BLaER1 (cell line): ENCODE results near the gene SMG6.

Source experiments
- H3K27ac ChIP-seq: shearing (Covaris generic); formaldehyde crosslinking; 2 replicates; pipeline ENCODE4 v1.8.1; 2022
- H3K27me3 ChIP-seq: shearing (Covaris generic); formaldehyde crosslinking; 2 replicates; pipeline ENCODE4 v1.8.1; 2022
- H3K36me3 ChIP-seq: shearing (Covaris generic); formaldehyde crosslinking; 2 replicates; pipeline ENCODE4 v1.8.1; 2022
- H3K4me1 ChIP-seq: shearing (Covaris generic); formaldehyde crosslinking; 2 replicates; pipeline ENCODE4 v1.8.1; 2022
- H3K4me2 ChIP-seq: shearing (Covaris generic); formaldehyde crosslinking; 2 replicates; pipeline ENCODE4 v1.8.1; 2022
- H3K4me3 ChIP-seq: shearing (Covaris generic); formaldehyde crosslinking; 2 replicates; pipeline ENCODE4 v1.8.1; 2022
- H3K9ac ChIP-seq: shearing (Covaris generic); formaldehyde crosslinking; 2 replicates; pipeline ENCODE4 v1.8.1; 2022
- H3K9me3 ChIP-seq: shearing (Covaris generic); formaldehyde crosslinking; 2 replicates; pipeline ENCODE4 v1.8.1; 2022
- H4K20me1 ChIP-seq: shearing (Covaris generic); formaldehyde crosslinking; 2 replicates; pipeline ENCODE4 v1.8.1; 2022
- Cebpa-rat ChIP-seq: shearing (Covaris generic); IDR thresholded peaks from 2 replicates; pipeline ENCODE4 v1.8.1; 2022

SMG6 gene

GRCh38 chr17:2222301-2222700, 81.3 kb downstream of the SMG6 start:
- Histone ChIP-seq H3K9me3 (peaks cover 6% of the 10 kb centered on the region; the same call in 1 of the 2 replicates), H3K27me3 (no peaks in the 10 kb centered on the region), H3K4me1 (peaks cover 49% of the 10 kb centered on the region), H3K36me3 (peaks cover 39% of the 10 kb centered on the region), H3K27ac (no peak overlapping the region), H3K4me3 (no peak overlapping the region), H3K4me2 (peak overlapping the region; percentile 47), H3K9ac (no peak overlapping the region), H4K20me1 (peaks cover 15% of the 10 kb centered on the region)
- no peak for TF ChIP-seq Cebpa-rat

- Histone ChIP-seq H3K4me1 (peaks cover 80% of the 10 kb centered on the region), H3K9me3 (peaks cover 6% of the 10 kb centered on the region; the same call in 1 of the 2 replicates), H3K36me3 (peaks cover 26% of the 10 kb centered on the region), H3K27me3 (no peaks in the 10 kb centered on the region), H4K20me1 (peaks cover 7% of the 10 kb centered on the region; the same call in 1 of the 2 replicates), H3K4me2 (peak overlapping the region; percentile 48), H3K27ac (no peak overlapping the region), H3K9ac (no peak overlapping the region), H3K4me3 (no peak overlapping the region)
- no peak for TF ChIP-seq Cebpa-rat
These were observed 85.2 kb downstream of the SMG6 start for GRCh38 chr17:2218426-2218825.

DNA sequence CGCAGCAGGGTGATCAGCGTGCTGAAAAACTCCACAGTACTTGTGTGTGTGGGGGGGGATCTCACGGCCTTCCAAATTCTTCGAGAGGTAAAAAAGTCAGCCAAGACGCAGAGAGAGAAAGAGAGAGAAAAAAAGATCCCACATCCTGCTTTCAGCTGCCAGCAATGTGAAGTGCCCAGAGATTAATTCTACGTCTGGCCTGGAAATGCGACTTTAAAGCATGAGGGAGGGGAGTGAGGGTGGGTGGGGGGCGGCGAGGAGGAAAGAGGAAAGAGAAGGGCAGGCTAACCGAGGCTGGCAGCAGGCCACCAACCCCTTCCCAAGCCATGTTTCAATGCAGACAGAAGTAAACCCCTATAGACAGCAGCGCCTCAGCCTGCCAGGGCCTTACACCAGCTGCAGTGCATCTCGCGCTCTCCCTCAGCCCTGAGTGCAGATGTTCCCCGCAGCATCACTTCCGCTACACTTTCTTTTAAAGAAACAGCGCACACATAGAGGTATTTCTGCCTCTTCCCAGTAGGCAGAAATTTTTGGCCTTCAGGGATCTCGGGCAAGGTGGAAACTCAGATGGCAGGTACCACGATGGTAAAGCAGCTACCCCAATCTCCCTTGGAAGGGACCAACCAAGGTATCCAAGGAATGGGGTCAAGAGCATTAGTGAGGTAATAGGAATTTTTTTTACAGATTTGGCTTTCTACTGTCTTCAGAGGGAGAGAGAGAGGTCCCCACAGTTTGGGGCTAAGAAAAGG, 87.8 kb downstream of the SMG6 start:
- peaks cover 78% of the 10 kb centered on the region for H3K4me1 ChIP-seq
- TF ChIP-seq Cebpa-rat, result no peak
- H3K27ac ChIP-seq, result peak overlapping the region; percentile 84
- H3K4me2 ChIP-seq, result peak overlapping the region; percentile 81
- H3K36me3 ChIP-seq, result peaks cover 35% of the 10 kb centered on the region
- peak overlapping the region; percentile 39 for H3K9ac ChIP-seq
- no peaks in the 10 kb centered on the region for H4K20me1 ChIP-seq
- H3K27me3 ChIP-seq, result no peaks in the 10 kb centered on the region
- peak overlapping the region; percentile 53 for H3K4me3 ChIP-seq
- no peaks in the 10 kb centered on the region for H3K9me3 ChIP-seq

- TF ChIP-seq Cebpa-rat, result no peak
- peak overlapping the region; percentile 53 for H3K4me3 ChIP-seq
- H3K36me3 ChIP-seq, result peaks cover 38% of the 10 kb centered on the region
- peak overlapping the region; percentile 84 for H3K27ac ChIP-seq
- no peaks in the 10 kb centered on the region for H4K20me1 ChIP-seq
- peak overlapping the region; percentile 81 for H3K4me2 ChIP-seq
- H3K27me3 ChIP-seq, result no peaks in the 10 kb centered on the region
- H3K4me1 ChIP-seq, result peaks cover 78% of the 10 kb centered on the region
- no peaks in the 10 kb centered on the region for H3K9me3 ChIP-seq
- peak overlapping the region; percentile 39 for H3K9ac ChIP-seq
These were observed 88.5 kb downstream of the SMG6 start for GRCh38 chr17:2214929-2215615.

DNA sequence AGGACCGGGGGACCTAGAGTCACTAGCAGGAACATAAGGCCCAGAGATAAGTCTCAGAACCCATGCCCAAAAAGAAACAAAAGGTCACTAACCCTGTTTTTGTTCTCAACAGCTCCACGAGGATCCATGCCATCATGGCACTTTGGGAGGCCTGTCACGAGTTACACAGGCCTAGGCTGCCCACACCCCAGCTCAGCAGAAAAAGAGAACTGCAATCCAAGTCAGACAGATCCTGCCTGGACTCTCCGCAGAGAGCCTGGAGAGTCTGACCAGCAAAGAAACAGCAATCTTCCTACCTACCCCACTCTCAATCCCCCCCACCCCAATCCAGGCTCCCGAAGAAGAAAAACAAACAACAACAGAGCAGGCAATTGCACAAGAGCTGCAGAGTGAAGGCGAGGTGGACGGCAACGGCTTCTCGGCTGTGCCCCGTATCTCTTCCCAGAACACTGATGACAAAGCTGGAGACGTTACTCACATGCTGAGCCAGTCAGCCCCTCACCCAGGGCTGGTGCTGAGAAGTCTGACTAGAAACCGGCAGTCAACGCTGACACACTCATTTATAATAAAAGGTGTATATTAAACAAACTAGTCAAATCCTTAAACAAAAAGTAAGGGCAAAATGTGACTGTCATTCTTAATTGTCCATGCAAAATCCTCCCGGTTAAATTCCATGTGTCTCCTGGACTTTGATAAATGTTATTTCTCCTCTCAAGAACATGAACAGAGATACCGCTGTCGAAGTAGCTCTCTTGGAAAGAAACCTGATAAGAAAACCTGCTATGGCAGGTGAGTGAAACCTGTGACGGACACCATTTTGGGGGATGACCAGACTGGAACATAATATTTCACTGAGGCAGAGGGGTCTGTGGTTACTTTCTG, 89.3 kb downstream of the SMG6 start:
- Histone ChIP-seq H4K20me1 (no peaks in the 10 kb centered on the region), H3K27ac (peak overlapping the region; percentile 84), H3K9me3 (no peaks in the 10 kb centered on the region), H3K4me1 (peaks cover 75% of the 10 kb centered on the region), H3K4me3 (peak overlapping the region; percentile 53), H3K9ac (peak overlapping the region; percentile 39), H3K27me3 (no peaks in the 10 kb centered on the region), H3K4me2 (peak overlapping the region; percentile 81), H3K36me3 (peaks cover 40% of the 10 kb centered on the region)
- TF ChIP-seq Cebpa-rat, result no peak; the same call in 1 of the 2 replicates

- H3K4me3 ChIP-seq, result no peak overlapping the region
- peaks cover under 1% of the 10 kb centered on the region; the same call in 1 of the 2 replicates for H4K20me1 ChIP-seq
- H3K27ac ChIP-seq, result peak overlapping the region; percentile 84; the same call in 1 of the 2 replicates
- no peaks in the 10 kb centered on the region for H3K27me3 ChIP-seq
- H3K36me3 ChIP-seq, result peaks cover 44% of the 10 kb centered on the region
- H3K9me3 ChIP-seq, result no peaks in the 10 kb centered on the region
- peaks cover 67% of the 10 kb centered on the region for H3K4me1 ChIP-seq
- TF ChIP-seq Cebpa-rat, result no peak
- 0 out of 2 replicates have a peak overlapping the region, but pooled peaks have one; percentile 39 for H3K9ac ChIP-seq
- H3K4me2 ChIP-seq, result peak overlapping the region; percentile 81
These were observed 90.2 kb downstream of the SMG6 start for GRCh38 chr17:2213291-2213960.

GRCh38 chr17:2212400-2212981, 91.1 kb downstream of the SMG6 start:
- Histone ChIP-seq H3K27ac (no peak overlapping the region), H3K36me3 (peaks cover 50% of the 10 kb centered on the region), H3K9ac (no peak overlapping the region), H3K4me2 (no peak overlapping the region), H3K9me3 (no peaks in the 10 kb centered on the region), H3K4me1 (peaks cover 67% of the 10 kb centered on the region), H3K27me3 (no peaks in the 10 kb centered on the region), H4K20me1 (peaks cover 9% of the 10 kb centered on the region; the same call in 1 of the 2 replicates), H3K4me3 (no peak overlapping the region)
- no peak for TF ChIP-seq Cebpa-rat

DNA sequence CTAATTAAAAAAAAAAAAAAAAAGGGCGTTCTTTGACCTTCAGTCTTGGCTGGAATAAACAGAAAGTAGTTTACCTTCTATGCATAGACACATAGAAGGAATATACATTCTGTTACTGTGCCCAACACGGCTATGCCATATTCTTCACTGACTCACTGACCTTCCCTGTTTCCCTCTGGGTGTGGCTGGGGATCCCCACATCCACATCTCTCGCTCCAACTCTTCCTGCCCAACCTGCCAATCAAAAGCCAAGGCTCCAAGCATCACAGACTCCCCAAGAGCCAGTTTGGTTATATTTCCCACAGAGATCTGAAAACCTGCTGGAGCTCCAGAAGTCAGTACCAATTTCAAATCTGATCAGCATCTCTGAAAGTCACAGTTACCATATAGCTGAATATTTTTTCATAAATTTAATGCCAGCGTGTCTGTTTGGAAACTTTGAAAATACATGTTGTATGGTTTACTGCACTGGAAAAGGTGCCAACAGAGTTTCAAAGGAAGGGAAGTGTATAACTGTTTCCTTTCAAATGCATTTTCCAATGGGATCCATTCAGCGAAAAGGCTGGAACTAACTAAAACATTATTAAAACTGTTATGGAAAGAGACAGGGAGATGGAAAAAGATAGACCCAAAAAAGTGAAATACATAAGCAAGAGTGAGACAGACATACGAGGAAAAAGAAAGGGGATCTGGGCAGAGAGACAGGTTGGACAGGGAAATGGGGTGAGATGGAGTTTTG, 91.8 kb downstream of the SMG6 start:
- peaks cover 9% of the 10 kb centered on the region; the same call in 1 of the 2 replicates for H4K20me1 ChIP-seq
- H3K27ac ChIP-seq, result no peak overlapping the region
- no peak for TF ChIP-seq Cebpa-rat
- no peaks in the 10 kb centered on the region for H3K9me3 ChIP-seq
- no peaks in the 10 kb centered on the region for H3K27me3 ChIP-seq
- H3K4me3 ChIP-seq, result no peak overlapping the region
- no peak overlapping the region for H3K9ac ChIP-seq
- H3K4me2 ChIP-seq, result no peak overlapping the region
- H3K4me1 ChIP-seq, result peaks cover 68% of the 10 kb centered on the region
- peaks cover 50% of the 10 kb centered on the region for H3K36me3 ChIP-seq
